ENCODE measurements around the gene MEMO1. TPM values are rescaled to one million over a fixed set of nuclear protein-coding genes. Genes with fewer than 3 reads are reported as not detected.

The MEMO1 gene
- total and polyA plus RNA-seq, 9 of the 15 experiments (the other 6 are each of a cell fraction or from before 2014, with no cell fraction given), result 22.1 to 87.7 (median 61.2) TPM

DNA sequence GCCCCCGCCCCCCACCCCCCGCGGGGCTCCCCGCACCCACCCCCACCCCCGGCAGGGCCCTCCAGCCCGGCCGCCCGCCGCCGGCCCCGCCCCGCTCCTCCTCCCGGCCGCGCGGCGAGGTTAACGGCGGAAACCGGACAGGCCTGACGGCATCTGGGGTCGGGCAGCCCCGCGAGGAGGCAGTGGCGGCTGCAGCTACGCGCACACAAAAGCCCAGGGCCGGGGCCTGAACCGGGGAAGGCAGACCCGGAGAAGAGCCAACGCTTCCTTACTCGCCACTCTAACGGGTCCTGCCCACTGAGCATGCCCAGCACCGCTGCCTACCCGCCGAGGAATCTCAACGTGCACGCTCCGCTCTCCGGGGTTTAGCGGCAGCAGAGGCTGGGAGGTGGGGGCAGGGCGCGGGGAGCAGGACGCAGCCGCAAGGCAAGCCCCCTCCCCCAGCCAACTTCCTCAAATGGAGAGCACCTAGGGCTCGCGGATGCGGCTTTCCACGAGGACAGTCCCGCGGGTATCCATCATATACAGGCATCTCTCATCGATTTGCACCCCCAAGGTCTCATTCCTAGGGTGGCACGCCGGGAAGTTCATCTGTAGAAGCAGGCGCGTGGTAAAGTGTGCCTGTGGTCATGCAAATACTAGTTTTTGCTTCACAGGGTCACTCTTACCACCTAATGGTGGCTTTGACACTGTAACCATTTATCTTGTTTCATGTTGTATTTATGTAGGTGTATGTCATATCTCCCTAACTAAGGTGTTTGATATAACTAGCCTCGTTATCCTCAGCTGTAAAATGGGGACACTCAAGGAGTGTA lies at the start of gene MEMO1 (continued):
- TF ChIP-seq RBM34 (IDR thresholded peaks at IDR 0.05; ENCODE audit: borderline replicate concordance, insufficient read depth, low read length), result no peak
- TF ChIP-seq TEAD2 (tag; IDR thresholded peaks at IDR 0.05), result no peak
- no peak for TF ChIP-seq CHCHD3 (CRISPR knock-in tag; IDR thresholded peaks at IDR 0.05)
- TF ChIP-seq TRIM28 (IDR thresholded peaks at IDR 0.05), result peak; percentile 90
- TF ChIP-seq L3MBTL2 (IDR thresholded peaks at IDR 0.05), result peak; percentile 88
- TF ChIP-seq NCOA4 (IDR thresholded peaks at IDR 0.05; ENCODE audit: partially characterized antibody), result no peak
- peak; percentile 87 for TF ChIP-seq SUPT5H (IDR thresholded peaks at IDR 0.05)
- no peak; the same call in 1 of the 2 replicates for TF ChIP-seq LARP7 (IDR thresholded peaks at IDR 0.05)
- peak in 1 of 2 experiments; percentile 40; a peak in 2 of 3 replicates for TF ChIP-seq CBX3 (IDR thresholded peaks at IDR 0.05; ENCODE audit: borderline replicate concordance in 1 of 2, low read length in 2 of 2)
- TF ChIP-seq, protein P1, sequence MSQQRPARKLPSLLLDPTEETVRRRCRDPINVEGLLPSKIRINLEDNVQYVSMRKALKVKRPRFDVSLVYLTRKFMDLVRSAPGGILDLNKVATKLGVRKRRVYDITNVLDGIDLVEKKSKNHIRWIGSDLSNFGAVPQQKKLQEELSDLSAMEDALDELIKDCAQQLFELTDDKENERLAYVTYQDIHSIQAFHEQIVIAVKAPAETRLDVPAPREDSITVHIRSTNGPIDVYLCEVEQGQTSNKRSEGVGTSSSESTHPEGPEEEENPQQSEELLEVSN (IDR thresholded peaks at IDR 0.05; ENCODE audit: borderline replicate concordance in 1 of 2, extremely low read depth in 1 of 2, insufficient read depth in 1 of 2, insufficient read length in 1 of 2, low read depth in 1 of 2, low read length in 1 of 2, poor library complexity in 1 of 2, severe bottlenecking in 1 of 2), result peak; percentile 61 to 70
- TF ChIP-seq BACH1 (tag; IDR thresholded peaks at IDR 0.05), result no peak
- TF ChIP-seq, protein P2, sequence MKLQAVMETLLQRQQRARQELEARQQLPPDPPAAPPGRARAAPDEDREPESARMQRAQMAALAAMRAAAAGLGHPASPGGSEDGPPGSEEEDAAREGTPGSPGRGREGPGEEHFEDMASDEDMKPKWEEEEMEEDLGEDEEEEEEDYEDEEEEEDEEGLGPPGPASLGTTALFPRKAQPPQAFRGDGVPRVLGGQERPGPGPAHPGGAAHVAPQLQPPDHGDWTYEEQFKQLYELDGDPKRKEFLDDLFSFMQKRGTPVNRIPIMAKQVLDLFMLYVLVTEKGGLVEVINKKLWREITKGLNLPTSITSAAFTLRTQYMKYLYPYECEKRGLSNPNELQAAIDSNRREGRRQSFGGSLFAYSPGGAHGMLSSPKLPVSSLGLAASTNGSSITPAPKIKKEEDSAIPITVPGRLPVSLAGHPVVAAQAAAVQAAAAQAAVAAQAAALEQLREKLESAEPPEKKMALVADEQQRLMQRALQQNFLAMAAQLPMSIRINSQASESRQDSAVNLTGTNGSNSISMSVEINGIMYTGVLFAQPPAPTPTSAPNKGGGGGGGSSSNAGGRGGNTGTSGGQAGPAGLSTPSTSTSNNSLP (IDR thresholded peaks at IDR 0.05; ENCODE audit: borderline replicate concordance, low read depth, low read length), result no peak
- TF ChIP-seq ZNF197 (CRISPR knock-in tag; IDR thresholded peaks at IDR 0.05; ENCODE audit: low read depth), result no peak
- TF ChIP-seq ARID2 (IDR thresholded peaks at IDR 0.05), result peak; percentile 56; the same call in 1 of the 2 replicates
- peak; percentile 61 for TF ChIP-seq CREB1 (IDR thresholded peaks at IDR 0.05)
- peak; percentile 85 for TF ChIP-seq CREB1 (CRISPR knock-in tag; IDR thresholded peaks at IDR 0.05)
- TF ChIP-seq PTBP1 (IDR thresholded peaks at IDR 0.05; ENCODE audit: low read depth, low read length), result no peak
- TF ChIP-seq, protein P3, sequence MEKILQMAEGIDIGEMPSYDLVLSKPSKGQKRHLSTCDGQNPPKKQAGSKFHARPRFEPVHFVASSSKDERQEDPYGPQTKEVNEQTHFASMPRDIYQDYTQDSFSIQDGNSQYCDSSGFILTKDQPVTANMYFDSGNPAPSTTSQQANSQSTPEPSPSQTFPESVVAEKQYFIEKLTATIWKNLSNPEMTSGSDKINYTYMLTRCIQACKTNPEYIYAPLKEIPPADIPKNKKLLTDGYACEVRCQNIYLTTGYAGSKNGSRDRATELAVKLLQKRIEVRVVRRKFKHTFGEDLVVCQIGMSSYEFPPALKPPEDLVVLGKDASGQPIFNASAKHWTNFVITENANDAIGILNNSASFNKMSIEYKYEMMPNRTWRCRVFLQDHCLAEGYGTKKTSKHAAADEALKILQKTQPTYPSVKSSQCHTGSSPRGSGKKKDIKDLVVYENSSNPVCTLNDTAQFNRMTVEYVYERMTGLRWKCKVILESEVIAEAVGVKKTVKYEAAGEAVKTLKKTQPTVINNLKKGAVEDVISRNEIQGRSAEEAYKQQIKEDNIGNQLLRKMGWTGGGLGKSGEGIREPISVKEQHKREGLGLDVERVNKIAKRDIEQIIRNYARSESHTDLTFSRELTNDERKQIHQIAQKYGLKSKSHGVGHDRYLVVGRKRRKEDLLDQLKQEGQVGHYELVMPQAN (IDR thresholded peaks at IDR 0.05; ENCODE audit: borderline replicate concordance), result peak; percentile 87; the same call in 1 of the 2 replicates
- no peak for TF ChIP-seq SAP30 (IDR thresholded peaks at IDR 0.05; ENCODE audit: borderline replicate concordance, insufficient read depth, low read depth, low read length, poor library complexity, severe bottlenecking)
- TF ChIP-seq CBX5 (IDR thresholded peaks at IDR 0.05; ENCODE audit: borderline replicate concordance, low read depth), result 0 out of 2 replicates have a peak, but pooled peaks have one; percentile 9
- TF ChIP-seq NFIC (IDR thresholded peaks at IDR 0.05), result peak; percentile 62
- TF ChIP-seq, protein P4, sequence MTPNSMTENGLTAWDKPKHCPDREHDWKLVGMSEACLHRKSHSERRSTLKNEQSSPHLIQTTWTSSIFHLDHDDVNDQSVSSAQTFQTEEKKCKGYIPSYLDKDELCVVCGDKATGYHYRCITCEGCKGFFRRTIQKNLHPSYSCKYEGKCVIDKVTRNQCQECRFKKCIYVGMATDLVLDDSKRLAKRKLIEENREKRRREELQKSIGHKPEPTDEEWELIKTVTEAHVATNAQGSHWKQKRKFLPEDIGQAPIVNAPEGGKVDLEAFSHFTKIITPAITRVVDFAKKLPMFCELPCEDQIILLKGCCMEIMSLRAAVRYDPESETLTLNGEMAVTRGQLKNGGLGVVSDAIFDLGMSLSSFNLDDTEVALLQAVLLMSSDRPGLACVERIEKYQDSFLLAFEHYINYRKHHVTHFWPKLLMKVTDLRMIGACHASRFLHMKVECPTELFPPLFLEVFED (CRISPR knock-in tag; conservative IDR thresholded peaks at IDR 0.05), result peak; percentile 69; the same call in 1 of the 2 replicates
